Fibroblast of gingiva (primary cell): ENCODE measurements around the gene NKAIN2.
"Not testable (repeated sequence)": the region's sequence is repeated elsewhere in the genome, so short reads cannot be mapped to it uniquely, and the experiment has no call there.

Source experiments
- DNase-seq: peaks from one replicate; pipeline ENCODE4 v3.0.0-alpha.2; 2011; ENCODE audit warnings: low read depth

NKAIN2 gene

DNA sequence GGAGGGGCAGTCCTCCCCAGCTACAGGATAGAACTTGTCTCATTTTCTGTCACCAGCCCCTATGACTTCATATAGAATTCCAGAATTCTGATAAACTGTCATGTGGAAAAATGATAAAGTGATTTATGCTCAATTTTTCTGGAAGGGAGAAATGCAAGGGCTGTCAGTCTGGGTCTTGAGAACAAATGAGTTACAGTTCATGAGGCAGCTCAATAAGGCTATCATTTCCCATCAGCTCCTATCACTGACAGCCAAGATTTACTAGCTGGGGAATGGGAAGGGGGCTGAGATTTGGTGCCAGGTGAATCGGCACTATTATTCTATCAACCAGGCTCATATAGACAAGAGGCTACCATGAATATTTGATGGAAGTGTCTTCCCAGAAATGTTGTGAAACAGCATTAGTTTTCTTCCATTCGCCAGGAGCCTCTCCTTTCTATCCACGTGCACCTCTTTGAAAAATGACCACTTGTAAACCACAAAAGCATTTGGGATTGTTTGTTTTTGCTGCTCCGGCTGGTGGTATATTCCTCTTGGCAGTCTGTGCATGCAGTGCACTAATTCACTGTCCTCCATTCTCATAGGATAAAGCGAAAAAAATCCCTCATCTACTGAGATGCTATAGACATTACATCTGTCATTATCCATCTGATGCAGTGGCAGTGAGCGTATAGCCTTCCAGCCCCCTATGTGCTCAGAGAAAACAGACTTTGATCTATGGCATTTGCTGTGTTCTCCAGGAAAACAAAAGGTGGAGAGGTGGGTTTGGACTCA is 629.9 kb downstream of the NKAIN2 start:
- no peak for DNase-seq

DNA sequence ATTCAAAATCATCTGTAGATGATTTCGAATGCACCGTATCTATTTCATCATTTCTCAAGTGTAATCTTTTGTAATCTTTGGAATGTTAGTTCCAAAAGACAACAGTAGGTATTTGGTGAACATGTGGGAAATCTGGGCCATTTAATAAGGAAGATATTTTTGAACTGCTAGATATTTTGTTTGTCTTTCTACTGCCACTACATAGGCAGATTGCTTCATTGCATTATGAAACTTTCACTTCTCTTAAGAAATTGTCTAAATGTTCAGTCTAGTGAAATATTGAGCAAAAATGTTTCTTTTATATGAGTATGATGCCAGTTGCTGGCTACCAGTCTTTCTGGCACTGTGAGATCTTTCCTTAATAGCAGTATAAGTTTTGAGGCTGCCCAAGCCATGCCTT is 630.8 kb downstream of the NKAIN2 start:
- DNase-seq = no peak

DNA sequence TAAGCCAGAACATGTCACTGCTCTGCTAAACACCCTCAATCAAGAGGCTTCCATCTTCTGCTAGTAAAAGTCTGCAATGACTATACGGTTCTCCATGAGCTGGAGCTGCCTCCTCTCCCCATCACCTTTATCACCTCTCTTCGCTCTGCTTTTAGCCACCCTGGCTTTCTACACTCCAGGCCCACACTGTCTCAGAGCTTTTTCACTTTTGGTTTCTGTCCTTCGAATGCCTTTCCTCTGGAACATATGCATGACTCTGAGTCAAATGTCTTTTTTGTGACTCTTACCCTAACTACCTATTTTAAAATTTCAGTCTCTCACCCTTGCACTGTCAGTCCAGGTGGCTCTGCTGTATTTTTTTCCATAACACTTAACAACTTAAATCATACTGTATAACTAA is 633.1 kb downstream of the NKAIN2 start:
- no peak for DNase-seq

DNA sequence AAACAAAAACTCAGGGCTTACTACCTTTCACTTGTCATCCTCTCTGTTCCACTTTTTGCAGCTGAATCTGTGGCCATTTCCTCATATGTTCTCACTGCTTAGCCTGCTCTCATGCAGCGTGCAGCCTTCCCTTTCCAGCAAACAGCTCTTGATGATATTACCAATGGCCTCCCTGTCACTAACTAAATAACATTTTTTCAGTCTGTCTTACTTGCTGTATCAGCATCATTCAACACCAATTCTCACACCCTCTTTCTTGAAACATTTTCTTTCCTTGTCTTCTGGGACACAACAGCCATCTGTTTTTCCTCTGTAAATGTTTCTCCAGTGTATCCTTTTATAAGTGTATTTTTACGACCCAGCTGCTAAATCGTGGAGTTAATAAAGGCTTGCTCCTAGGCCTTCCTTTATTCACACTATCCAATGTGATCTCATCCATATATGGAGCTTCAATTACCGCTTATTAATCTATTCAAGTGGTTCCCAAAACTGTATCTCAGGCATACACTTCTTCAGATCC is 634.9 kb downstream of the NKAIN2 start:
- no peak for DNase-seq

DNA sequence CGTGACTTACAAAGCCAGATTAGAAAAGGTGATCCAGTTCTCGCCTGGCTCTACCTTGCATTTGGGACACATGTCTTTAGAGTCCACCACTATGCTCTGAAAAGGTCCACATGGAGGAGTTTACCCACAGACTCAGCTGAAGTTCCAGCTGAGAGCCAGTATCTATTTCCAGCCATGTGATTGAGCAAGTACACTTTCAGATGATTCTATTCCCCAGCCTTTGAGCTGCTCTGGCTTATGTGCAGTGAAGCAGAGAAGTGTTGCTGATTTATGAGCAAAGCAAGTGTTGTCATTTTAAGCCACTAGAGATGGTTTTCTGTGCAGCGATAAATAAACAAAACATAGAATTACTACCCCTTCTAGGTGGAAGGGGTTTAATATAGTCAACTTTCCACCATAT is 637.8 kb downstream of the NKAIN2 start:
- no peak for DNase-seq

DNA sequence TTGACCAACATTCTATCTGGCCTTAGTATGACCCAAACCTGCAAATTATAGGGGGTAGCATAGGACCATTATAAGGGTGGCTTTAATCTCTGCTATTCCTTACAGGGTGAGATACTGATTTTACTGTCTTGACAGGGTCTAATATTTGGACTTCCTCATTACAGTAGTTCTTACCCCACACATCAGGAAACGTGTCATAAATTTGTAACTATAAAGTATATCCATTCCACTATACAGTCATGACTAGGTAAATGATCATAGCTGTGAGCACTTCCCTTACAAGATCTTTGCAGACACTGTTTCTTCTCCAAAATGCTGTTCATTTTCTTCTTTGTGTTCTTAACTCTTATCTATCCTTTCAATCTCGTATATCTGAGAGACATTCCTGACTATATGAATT is 639.9 kb downstream of the NKAIN2 start:
- DNase-seq = no peak

DNA sequence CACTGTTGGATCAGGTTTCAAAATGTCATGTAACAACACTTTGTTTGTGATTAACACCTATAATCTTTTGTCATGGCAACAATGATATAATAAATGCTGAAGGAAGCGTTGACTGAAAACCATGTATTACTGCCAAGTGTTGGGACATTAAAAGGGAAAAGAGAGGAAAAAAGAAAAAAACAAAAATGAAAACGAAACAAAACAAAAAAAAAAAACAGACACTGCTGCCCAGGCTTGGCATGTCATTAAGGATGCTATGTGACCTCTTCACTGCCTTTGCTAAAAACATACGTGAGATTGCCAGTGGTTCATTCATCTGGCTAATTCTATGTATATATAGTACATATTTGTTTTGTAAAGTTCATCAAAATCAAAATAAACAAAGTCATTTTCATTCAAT is 641.9 kb downstream of the NKAIN2 start:
- DNase-seq = no peak

DNA sequence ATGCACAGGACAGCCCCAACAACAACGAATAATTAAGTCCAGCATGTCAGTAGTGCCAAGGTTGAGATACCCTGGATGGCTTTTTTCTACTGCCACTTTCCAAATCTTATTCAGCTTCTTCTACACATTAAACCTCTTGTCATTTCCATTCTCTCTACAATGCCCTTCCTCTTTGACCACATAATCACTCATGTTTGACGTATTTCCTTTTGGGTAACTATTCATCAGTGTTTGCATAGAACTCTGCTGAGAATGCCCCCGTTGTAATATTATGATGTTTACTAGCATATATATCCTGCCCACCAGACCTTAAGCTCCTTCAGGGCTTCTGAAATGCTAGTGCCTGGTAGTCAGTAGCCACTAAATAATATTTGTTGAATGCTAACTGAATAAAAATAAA is 643.3 kb downstream of the NKAIN2 start:
- no peak for DNase-seq

DNA sequence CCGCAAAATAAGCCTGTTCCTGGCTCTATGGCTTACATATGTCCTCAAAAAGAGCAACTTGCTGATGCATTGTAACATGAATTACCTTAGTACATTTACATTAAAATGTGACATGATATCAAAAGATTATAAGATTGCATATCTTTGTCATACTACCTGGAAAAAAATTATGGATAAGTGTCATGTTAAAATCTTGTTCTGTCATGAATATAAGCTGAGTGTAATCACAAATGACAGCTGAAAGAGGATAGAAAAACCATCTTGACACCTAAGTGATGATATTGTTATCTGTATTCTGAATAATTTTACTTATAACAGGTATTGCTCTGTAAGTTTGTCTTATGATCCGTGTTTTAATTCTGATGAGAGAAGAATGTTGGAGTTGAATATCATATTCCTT is 655.6 kb downstream of the NKAIN2 start:
- DNase-seq = no peak

DNA sequence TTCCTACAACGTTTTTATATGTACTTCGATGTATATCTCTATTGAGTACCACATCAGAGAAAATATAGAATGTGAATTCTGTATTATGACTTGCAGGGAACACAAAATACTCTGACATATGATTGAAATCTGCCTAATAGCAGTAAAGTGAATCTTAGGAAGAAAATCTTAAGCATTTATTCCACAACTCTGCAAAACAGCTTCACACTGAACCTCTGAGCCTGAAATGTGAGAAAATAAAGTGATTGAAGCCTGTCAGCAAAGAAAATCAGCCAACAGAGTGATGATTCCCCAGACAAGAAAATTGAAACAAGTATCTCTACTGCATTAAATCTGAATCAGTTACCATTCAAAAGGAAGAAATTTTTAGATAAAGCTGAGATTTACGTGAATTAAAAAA is 659.1 kb downstream of the NKAIN2 start:
- DNase-seq = no peak

DNA sequence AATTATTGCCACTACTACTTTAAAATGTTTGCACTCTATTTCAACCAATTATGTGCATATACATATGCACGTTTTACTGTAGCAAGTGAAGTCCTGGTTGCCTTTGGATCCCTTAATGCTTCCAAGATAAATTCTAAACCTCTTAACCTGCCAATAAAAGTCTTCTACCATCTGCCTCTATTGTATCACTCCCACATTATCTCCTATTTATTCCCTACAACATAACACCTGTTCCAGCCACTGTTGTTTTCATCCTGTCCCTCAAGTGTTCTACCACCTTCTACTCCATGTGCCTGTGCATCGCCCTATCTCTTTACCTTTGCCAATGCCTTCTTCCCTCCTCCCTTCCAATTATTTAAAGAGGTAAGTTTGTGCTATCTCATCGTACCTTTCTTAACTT is 659.6 kb downstream of the NKAIN2 start:
- DNase-seq = no peak

DNA sequence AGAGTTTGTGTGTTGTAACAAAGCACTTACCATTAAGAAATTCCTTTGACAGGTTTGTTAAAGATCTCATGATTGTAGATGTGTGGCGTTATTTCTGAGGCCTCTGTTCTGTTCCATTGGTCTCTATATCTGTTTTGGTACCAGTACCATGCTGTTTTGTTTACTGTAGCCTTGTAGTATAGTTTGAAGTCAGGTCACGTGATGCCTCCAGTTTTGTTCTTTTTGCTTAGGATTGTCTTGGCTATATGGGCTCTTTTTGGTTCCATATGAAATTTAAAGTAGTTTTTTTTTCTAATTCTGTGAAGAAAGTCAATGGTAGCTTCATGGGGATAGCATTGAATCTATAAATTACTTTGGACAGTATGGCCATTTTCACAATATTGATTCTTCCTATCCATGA is 660.9 kb downstream of the NKAIN2 start:
- DNase-seq = not testable (repeated sequence)

DNA sequence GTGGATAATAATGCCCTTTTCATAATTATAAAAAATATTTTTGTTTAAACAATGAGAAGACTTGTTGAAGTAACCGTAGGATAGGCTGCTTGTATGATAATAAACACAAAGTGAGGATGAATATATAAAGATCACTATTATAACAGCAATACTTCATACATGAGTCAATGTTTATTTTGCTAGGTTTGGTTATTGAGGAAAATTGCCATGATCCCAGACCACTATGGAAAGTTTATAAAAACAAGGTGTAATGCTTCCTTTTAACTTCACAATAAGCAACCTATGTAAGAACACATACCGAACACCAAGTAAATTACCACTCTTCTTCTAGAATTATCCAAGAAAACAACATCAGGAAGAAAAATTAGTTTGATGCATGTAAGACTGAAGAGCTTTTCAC is 663.3 kb downstream of the NKAIN2 start:
- no peak for DNase-seq

DNA sequence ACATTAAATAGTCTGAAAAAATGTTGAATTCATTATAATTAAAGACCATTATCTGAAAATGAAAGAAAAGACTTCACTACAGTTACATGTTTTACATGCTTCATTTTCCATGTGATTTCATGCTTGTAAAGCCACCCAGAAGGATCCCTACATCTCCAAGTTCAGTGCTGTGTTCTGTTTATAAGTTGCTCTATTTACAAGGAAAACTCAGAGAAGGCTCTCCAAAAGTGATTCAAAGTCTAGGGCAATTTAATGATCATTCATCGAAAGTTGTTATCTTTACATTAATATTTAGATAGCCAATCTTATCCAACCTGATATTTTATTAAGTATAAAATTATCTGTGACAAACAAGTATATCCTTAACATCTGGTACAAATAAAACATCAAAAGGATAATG is 663.7 kb downstream of the NKAIN2 start:
- no peak for DNase-seq

DNA sequence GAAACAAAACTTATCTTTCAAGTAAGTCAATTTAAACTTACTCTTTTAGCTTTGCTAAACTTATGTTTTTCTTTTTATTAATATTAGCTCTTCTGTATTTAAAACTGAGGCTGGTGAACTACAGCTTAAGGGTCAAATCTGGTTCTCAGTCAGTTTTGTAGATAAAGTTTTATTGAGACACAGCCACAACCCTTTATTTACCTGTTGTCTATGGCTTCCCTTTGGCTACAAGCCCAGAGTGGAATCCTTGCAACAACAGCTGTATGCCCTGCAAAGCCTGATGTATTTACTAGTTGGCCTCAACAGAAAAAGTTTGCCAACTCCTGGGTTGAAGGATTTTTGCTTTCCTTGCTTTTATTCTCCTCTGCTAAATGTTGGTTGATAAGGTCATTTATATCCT is 667.1 kb downstream of the NKAIN2 start:
- no peak for DNase-seq

DNA sequence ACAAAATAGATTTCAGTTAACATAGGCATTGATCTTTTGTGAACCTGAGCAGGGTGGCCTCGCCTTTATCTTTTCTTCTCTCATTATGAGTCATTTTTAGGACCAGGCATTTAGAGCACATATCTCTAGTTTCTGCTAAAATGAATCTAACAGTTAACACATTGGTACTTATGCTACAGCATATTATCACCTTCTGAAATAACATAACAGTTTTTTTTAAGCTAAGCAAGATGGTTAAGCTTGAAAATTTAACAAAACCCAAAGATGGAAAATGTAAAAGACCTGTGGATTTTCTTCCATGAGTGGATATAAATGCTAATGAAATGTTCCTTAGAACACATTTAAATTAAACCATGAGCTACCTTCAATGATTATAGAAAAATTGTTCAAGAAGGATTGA is 671.5 kb downstream of the NKAIN2 start:
- DNase-seq = no peak

DNA sequence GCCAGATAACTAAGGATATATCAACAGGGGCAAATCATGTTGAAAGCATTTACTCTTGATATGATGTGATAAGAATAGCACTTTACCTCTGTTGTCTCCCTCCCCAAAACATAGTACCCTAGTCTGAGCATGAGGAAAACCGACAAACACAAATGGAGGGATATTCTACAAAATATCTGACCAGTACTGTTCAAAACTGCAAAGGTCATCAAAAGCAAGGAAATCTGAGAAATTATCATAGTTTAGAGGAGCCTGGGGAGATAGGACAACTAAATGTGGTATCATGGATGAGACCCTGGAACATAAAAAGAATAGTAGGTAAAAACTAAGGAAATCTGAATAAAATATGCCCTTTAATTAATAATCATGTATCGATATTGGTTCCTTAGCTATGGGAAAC is 675.2 kb downstream of the NKAIN2 start:
- DNase-seq = no peak

DNA sequence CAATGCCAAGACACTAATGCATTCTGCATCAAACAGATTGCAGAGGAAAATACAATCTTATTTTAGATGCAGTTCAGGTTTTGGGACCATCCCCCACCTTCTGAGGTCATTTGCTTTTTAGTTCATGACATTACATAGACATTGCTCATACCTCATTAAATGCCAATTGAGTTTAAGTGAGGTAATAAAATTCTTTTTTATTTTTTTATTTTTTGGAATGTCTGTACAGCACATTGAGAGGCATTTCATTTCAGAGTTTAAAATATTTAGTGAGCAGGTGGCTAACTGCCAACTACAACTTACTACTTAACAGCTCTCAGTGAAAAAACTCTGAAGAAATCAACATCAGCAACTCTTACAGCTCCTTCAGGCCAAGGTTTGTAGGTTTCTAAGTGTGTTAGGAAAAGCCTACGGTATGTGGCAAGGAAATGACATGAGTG is 676.3 kb downstream of the NKAIN2 start:
- no peak for DNase-seq

DNA sequence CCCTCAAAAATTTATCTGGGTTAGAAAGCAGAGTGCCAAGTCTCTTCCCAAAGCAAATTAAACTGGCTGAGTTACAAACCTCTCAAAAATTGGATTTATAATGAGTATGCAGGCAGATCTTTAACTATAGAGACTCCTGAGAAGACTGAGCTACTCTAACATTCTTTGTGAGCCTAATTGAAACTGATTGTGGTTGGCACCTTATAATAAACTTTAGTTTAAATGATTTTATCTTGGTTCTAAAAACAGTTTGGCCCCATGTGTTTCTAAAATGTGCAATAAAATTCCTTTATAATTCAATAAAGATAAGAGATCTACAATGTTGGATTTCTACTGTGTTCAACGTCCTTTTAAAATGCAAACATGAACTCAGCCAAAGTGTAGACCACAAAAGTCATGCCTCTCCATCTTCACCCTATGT is 678.4 kb downstream of the NKAIN2 start:
- no peak for DNase-seq

DNA sequence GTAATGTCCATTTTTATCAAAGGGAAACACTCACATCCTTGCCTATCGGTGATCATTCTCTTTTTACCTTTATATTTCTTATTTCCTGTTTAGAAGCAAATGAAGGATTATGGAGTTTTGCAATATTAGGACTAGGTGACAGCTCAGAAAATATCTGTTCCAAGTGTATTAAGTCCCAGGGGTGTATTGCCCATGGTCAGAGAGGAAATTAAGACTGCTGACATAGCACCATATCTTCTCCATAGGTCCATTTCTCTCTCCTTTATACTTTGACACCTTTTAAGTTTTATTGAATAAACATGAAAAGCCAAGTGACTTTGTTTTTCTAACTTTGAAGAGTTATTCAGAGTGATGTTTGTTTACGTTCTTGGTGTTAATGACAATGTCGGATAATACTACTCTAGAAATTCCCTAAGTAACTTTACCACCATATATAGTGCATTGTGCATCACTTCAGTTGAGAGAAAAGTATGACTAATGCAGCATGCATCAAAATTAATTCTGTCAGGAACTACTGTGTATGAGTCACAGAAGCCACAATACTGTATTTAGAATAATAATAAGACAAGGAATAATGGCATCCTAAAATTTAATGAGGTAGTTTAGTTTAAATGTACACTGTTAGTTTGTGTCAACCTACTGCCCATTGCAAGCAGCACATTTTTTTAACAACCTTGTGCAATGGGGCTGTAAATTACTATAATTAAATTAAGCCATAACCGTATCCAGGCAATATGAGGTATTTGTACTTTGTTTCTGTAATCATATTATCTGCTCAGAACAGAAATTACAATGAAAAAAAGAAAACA is 684.2 kb downstream of the NKAIN2 start:
- DNase-seq = no peak

DNA sequence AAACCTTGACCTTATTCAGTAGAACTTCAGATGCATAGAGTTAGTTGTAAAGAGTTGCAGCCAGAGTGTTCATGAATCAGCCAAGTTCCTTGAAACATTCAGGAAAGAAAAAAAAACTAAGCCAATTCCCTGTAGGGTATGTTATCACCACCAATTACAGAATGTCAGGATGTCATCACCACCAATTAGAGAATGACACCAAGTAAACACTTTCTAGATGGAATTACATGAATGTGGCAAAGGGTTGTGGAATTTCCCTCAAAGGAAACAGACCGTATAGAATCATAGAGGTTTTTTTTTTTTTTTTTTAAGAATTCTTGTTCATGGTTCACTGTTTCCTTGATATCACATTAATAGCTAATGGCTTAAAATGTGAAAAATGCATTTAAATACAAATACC is 686.5 kb downstream of the NKAIN2 start:
- DNase-seq = no peak

DNA sequence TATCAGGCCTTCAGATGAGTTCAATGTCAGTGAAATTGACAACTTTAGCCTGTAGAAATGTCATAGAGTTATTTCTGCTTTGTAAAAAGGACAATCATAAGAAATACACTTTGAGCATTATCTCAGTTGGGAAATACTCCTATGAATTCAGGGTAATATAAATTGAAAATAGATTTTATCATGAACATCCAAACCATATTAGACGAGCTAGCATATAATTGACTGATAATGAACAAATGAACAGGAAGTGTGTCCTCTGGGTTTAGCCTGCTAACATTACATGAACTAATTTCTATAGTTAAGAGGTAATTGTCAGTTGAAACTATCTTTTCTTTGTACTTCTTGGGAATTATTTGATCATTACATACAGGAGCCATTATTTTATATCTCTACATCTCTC is 689.6 kb downstream of the NKAIN2 start:
- DNase-seq = no peak

DNA sequence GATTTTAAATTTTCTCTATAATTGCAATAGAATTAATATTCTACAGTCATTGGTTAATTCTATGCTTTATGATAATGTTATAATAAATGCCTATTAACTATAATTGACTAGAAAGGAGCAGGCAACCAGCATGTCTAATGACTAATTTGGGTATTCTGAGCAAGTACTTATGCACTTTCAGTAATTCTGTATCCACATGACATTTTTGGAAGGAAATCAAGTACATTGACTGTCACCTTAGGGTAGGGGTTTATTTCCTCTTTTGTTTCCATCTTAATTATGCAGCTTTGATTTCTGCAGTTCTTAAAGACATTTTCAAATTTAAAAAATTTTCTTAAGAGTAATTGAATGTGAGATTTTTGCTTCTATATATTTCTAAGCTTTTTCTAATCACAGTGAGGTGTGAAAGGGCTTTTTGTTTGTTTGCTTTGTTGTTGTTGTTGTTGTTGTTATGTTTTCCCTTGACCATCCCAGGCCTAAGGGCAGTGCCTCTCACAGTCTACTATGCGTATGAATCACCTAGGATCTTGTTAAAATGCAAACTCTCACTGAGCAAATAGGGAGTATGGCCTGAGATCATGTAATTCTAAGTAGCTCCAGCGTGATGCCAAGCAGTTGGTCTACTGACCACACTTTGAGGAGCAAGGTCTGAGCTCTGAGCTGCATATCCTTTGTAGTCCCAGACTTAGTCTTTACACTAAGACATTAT is 691.4 kb downstream of the NKAIN2 start:
- no peak for DNase-seq
